Nephron (organoid): ENCODE data around the gene GFI1B.

Experiments
- H3K27ac Mint-ChIP-seq, 3 experiments: 2 replicates each; pipeline ENCODE4 v1.8.0; 2020; ENCODE audit warnings: mixed read lengths in 3 of 3, mild to moderate bottlenecking in 2 of 3, moderate library complexity in 1 of 3
- H3K27me3 Mint-ChIP-seq: 2 replicates; pipeline ENCODE4 v1.8.0; 2021; ENCODE audit warnings: low read depth, mild to moderate bottlenecking, moderate library complexity, mixed read lengths
- H3K36me3 Mint-ChIP-seq: 2 replicates; pipeline ENCODE4 v1.8.0; 2020; ENCODE audit warnings: low read depth, mixed read lengths
- H3K4me1 Mint-ChIP-seq: 2 replicates; pipeline ENCODE4 v1.8.0; 2020; ENCODE audit warnings: mixed read lengths
- H3K4me3 Mint-ChIP-seq, 3 experiments: 2 replicates each; pipeline ENCODE4 v1.8.0; 2020; ENCODE audit warnings: mild to moderate bottlenecking in 3 of 3, mixed read lengths in 3 of 3, moderate library complexity in 2 of 3
- H3K9me3 Mint-ChIP-seq: 2 replicates; pipeline ENCODE4 v1.8.0; 2020; ENCODE audit warnings: mixed read lengths
- CTCF ChIP-seq, 3 experiments: fragments of 200-600 bp; sonication (generic); IDR thresholded peaks; one replicate each; pipeline ENCODE4 v1.5.0; 2021; ENCODE audit warnings: antibody characterized with exemption in 3 of 3; ENCODE audit not compliant: unreplicated experiment in 3 of 3

Gene GFI1B

DNA sequence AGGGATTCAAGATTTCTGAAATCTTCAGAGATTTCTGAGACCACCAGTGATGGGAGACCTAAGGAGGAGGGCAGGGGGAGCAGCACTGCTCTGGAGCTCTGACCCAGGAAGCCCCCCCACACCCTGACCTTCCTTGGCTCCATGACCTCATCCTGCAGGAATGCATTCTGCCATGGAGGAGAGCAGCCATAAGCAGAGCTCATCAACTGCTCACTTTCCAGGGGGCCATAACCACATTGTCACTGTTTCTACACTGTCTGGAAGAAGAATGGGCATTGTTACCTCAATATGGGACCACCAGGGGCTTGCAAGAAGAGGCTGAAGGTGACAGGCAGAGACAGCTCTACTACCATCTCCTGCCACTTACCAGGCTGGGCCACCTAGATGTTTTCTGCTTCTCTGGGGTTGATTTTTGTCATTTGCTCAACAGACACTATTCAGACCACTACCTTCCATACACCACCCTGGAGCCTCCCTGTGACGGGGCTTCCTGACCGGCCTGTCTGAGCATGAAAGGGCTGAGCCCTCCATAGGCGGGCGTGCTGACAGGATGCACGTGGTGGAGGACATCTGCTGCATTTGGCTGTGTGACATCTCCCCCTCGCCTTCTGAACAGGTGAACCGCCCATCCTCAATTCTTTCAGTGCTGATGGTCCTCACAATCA is 31.7 kb upstream of the GFI1B start:
- TF ChIP-seq CTCF (IDR thresholded peaks at IDR 0.05; ENCODE audit: unreplicated experiment in 3 of 3), result no peak
- Mint-ChIP-seq H3K9me3 (no peaks in the 10 kb centered on the region), H3K4me1 (peaks cover 41% of the 10 kb centered on the region), H3K27ac (peak overlapping the region; percentile 73 to 99 (median 99)), H3K27me3 (no peaks in the 10 kb centered on the region), H3K36me3 (no peaks in the 10 kb centered on the region), H3K4me3 (peak overlapping the region; percentile 53 to 97 (median 97))

- Mint-ChIP-seq H3K27ac (no peak overlapping the region), H3K4me3 (no peak overlapping the region), H3K27me3 (no peaks in the 10 kb centered on the region), H3K9me3 (no peaks in the 10 kb centered on the region), H3K36me3 (no peaks in the 10 kb centered on the region), H3K4me1 (peaks cover 31% of the 10 kb centered on the region)
- no peak for TF ChIP-seq CTCF (IDR thresholded peaks at IDR 0.05; ENCODE audit: unreplicated experiment in 3 of 3)
Observed at GRCh38 chr9:132947756-132948155, 30.7 kb upstream of the GFI1B start.

DNA sequence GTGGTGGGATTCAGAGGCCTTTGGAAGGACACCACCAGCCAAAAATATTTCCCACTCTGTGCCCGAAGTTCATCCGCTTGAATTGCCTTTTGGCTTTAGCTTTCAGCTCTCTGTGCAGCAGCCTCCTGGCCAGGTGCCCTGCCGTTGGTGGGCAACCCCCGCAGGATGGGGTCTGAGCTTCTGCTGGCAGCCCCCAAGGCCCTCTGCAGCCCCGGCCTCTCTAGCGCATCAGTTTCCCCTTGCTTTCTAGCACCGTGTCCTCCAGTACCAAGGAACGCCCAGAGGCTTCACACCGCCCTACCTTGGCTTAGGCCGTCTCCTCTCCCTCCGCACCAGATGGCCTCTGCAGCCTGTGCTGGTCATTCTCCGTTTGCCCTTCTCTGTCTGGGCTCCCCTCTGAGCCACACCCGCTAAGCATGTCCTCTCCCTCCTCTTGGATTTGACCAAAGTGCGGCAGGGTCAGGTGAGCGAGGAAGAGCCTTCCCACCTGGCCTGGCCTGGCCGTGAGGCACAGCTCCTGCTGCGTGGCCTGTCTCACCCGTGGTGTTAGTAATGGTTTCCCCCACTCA is 29.9 kb upstream of the GFI1B start:
- H3K27me3 Mint-ChIP-seq, result no peaks in the 10 kb centered on the region
- no peaks in the 10 kb centered on the region for H3K36me3 Mint-ChIP-seq
- no peaks in the 10 kb centered on the region for H3K9me3 Mint-ChIP-seq
- H3K4me1 Mint-ChIP-seq, result peaks cover 23% of the 10 kb centered on the region
- H3K27ac Mint-ChIP-seq, result no peak overlapping the region
- peak overlapping the region in 1 of 3 experiments; percentile 6 for H3K4me3 Mint-ChIP-seq
- no peak for TF ChIP-seq CTCF (IDR thresholded peaks at IDR 0.05; ENCODE audit: unreplicated experiment in 3 of 3)

DNA sequence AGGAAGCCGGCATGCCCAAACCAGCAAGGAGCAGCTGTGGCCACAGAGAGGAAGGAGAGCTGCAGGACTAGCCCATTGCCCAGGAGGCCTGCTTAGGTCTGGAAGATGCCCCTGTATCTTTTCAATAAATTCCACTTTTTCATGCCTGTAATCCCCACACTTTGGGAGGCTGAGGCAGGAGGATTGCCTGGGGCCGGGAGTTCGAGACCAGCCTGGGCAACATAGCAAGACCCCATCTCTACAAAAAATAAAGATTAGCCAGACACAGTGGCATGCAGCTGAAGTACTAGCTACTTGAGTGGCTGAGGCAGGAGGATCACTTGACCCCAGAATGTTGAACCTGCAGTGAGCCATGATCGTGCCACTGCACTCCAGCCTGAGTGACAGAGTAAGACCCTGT is 28.8 kb upstream of the GFI1B start:
- H3K4me3 Mint-ChIP-seq, result no peak overlapping the region
- no peak overlapping the region for H3K27ac Mint-ChIP-seq
- H3K4me1 Mint-ChIP-seq, result peaks cover 19% of the 10 kb centered on the region
- TF ChIP-seq CTCF (IDR thresholded peaks at IDR 0.05; ENCODE audit: unreplicated experiment in 3 of 3), result no peak
- H3K9me3 Mint-ChIP-seq, result no peaks in the 10 kb centered on the region
- H3K36me3 Mint-ChIP-seq, result no peaks in the 10 kb centered on the region
- no peaks in the 10 kb centered on the region for H3K27me3 Mint-ChIP-seq

- Mint-ChIP-seq H3K9me3 (peaks cover 10% of the 10 kb centered on the region), H3K27me3 (peaks cover 8% of the 10 kb centered on the region)
- no peak for TF ChIP-seq CTCF (IDR thresholded peaks at IDR 0.05; ENCODE audit: unreplicated experiment in 3 of 3)
Observed at GRCh38 chr9:132955123-132955522, 23.4 kb upstream of the GFI1B start.

DNA sequence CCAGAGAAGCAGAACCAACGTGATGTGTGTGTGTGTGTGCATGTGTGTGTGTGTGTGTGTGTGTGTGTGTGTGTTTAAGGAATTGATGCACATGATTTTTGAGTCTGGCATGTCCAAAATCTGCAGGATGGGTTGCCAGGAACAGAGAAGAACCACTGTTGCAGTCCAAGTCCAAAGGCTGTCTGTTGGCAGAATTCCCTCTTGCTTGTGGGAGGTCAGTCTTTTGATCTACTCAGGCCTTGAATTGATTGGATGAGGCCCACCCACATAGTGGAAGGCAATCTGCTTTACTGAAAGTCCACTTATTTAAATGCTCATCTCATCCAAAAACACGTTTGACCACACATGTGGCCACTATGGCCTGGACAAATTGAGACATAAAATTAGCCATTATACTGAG is 22.7 kb upstream of the GFI1B start:
- Mint-ChIP-seq H3K4me3 (no peak overlapping the region), H3K36me3 (no peaks in the 10 kb centered on the region), H3K27ac (no peak overlapping the region)

More at GRCh38 chr9:132955123-132955522, 23.4 kb upstream of the GFI1B start:
- Mint-ChIP-seq H3K4me1 (no peaks in the 10 kb centered on the region), H3K4me3 (no peak overlapping the region), H3K36me3 (no peaks in the 10 kb centered on the region), H3K27ac (no peak overlapping the region)

More for the DNA sequence above, 22.7 kb upstream of the GFI1B start:
- TF ChIP-seq CTCF (IDR thresholded peaks at IDR 0.05; ENCODE audit: unreplicated experiment in 3 of 3), result no peak
- Mint-ChIP-seq H3K27me3 (peaks cover 8% of the 10 kb centered on the region), H3K4me1 (no peaks in the 10 kb centered on the region), H3K9me3 (peaks cover 10% of the 10 kb centered on the region)
